Osteoblast (primary cell): Measurements from ENCODE around the gene ABCG8. TPM values are rescaled to one million over a fixed set of nuclear protein-coding genes. Genes with fewer than 3 reads are reported as not detected.

Experiments used
- DNase-seq: peaks from one replicate; pipeline ENCODE4 v3.0.0; 2011; ENCODE audit warnings: low spot score, mixed read lengths; ENCODE audit not compliant: insufficient read length; ENCODE audit errors: missing footprints
- H2AFZ ChIP-seq: 2 replicates; pipeline ENCODE4 v1.6.0; 2011; ENCODE audit warnings: mild to moderate bottlenecking, low read length
- H3K27ac ChIP-seq: 2 replicates; pipeline ENCODE4 v1.5.1; 2011; ENCODE audit warnings: mild to moderate bottlenecking, low read depth, low read length, moderate library complexity
- H3K27me3 ChIP-seq: 2 replicates; pipeline ENCODE4 v1.6.0; 2012; ENCODE audit warnings: mild to moderate bottlenecking, control low read depth, inconsistent platforms, low read length, moderate library complexity; ENCODE audit not compliant: insufficient read depth
- H3K36me3 ChIP-seq: 2 replicates; pipeline ENCODE4 v1.5.1; 2011; ENCODE audit warnings: mild to moderate bottlenecking, low read length, control low read depth, moderate library complexity; ENCODE audit not compliant: insufficient read depth
- H3K4me1 ChIP-seq: 2 replicates; pipeline ENCODE4 v1.5.1; 2011; ENCODE audit warnings: mild to moderate bottlenecking, low read length, control low read depth, moderate library complexity; ENCODE audit not compliant: insufficient read depth
- H3K4me2 ChIP-seq: 2 replicates; pipeline ENCODE4 v1.6.0; 2011; ENCODE audit warnings: mild to moderate bottlenecking, low read length; ENCODE audit not compliant: insufficient read depth
- H3K4me3 ChIP-seq: fragments of 200-600 bp; sonication (generic); 3 replicates; pipeline ENCODE4 v1.5.1; 2012; ENCODE audit warnings: mild to moderate bottlenecking, low read length, inconsistent platforms; ENCODE audit not compliant: insufficient read depth
- H3K79me2 ChIP-seq: 2 replicates; pipeline ENCODE4 v1.6.0; 2012; ENCODE audit warnings: mild to moderate bottlenecking, low read length, control low read depth, inconsistent platforms; ENCODE audit not compliant: insufficient read depth
- H3K9me3 ChIP-seq: 2 replicates; pipeline ENCODE4 v1.5.1; 2011; ENCODE audit warnings: low read depth, low read length, control low read depth
- H4K20me1 ChIP-seq: 2 replicates; pipeline ENCODE4 v1.6.0; 2012; ENCODE audit warnings: mild to moderate bottlenecking, low read length, control low read depth; ENCODE audit not compliant: insufficient read depth
- small RNA-seq: library from RNA; depleted of rRNA; stranded (forward); fragments of <200 nt; gene quantifications from one replicate; pipeline ENCODE3, GENCODE V24; 2012
- total RNA-seq: library from RNA; depleted of rRNA; stranded (reverse); fragments of >200 nt; gene quantifications from 2 replicates; pipeline ENCODE4 v1.2.3, GENCODE V29; 2012
- TF ChIP-seq, protein P1 (sequence below): IDR thresholded peaks from 2 replicates; pipeline ENCODE4 v1.5.1; 2011; ENCODE audit warnings: mild to moderate bottlenecking, low read depth, low read length, moderate library complexity; ENCODE audit errors: extremely low read depth

The ABCG8 gene
- total RNA-seq, 1 donor, result not detected

DNA sequence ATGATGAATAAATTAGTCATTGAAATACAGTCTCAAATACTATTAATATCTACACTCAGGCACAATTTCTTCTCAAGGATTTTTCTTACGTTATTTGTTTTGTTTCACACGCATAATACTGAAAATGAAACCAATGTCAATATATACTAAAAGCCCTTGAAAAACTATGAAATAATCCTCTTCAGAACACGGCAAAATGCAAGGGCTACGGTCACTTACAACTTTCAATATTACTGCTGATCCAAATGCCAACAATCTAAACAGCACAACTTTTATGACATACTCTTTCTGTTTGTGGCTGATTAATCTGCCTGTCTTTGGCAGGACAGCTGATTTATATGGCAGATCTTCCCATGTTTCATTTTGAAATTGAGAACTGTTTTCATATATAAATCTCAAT is 88.7 kb downstream of the ABCG8 start:
- H4K20me1 ChIP-seq, result no peaks in the 10 kb centered on the region
- H3K79me2 ChIP-seq, result no peaks in the 10 kb centered on the region
- H3K4me2 ChIP-seq, result no peak overlapping the region
- no peaks in the 10 kb centered on the region for H3K4me1 ChIP-seq
- TF ChIP-seq, protein P1, sequence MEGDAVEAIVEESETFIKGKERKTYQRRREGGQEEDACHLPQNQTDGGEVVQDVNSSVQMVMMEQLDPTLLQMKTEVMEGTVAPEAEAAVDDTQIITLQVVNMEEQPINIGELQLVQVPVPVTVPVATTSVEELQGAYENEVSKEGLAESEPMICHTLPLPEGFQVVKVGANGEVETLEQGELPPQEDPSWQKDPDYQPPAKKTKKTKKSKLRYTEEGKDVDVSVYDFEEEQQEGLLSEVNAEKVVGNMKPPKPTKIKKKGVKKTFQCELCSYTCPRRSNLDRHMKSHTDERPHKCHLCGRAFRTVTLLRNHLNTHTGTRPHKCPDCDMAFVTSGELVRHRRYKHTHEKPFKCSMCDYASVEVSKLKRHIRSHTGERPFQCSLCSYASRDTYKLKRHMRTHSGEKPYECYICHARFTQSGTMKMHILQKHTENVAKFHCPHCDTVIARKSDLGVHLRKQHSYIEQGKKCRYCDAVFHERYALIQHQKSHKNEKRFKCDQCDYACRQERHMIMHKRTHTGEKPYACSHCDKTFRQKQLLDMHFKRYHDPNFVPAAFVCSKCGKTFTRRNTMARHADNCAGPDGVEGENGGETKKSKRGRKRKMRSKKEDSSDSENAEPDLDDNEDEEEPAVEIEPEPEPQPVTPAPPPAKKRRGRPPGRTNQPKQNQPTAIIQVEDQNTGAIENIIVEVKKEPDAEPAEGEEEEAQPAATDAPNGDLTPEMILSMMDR, result no peak
- no peak for DNase-seq
- peaks cover 44% of the 10 kb centered on the region for H3K36me3 ChIP-seq
- no peak overlapping the region for H3K27ac ChIP-seq
- no peak overlapping the region for H3K4me3 ChIP-seq
- no peaks in the 10 kb centered on the region for H3K27me3 ChIP-seq
- no peak overlapping the region for H2AFZ ChIP-seq
- H3K9me3 ChIP-seq, result no peaks in the 10 kb centered on the region

DNA sequence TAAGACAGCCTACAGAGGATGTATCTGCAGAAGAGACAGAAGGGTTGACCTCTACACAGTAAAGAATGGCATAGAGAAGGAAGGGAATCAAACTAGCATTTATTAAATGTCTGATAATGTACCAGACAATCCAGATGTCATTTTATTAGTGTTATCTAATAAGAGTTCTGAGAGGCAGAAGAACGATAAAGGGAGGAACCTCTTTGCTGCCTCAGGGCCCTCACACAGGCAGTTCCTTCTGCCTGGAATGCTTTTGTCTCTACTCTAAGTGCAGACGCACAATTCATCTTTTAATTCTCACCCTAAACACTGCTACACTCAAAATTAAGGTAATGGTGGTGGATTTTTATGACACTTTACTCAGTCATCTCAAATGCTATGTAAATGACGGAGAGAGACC is 92.5 kb downstream of the ABCG8 start:
- DNase-seq, result no peak
- TF ChIP-seq, protein P1, result no peak
- Histone ChIP-seq H3K27ac (no peak overlapping the region), H4K20me1 (no peaks in the 10 kb centered on the region), H3K4me3 (no peak overlapping the region), H3K79me2 (no peaks in the 10 kb centered on the region), H3K4me2 (no peak overlapping the region), H3K9me3 (no peaks in the 10 kb centered on the region), H3K4me1 (no peaks in the 10 kb centered on the region), H2AFZ (no peak overlapping the region), H3K27me3 (no peaks in the 10 kb centered on the region), H3K36me3 (peaks cover 32% of the 10 kb centered on the region)

Small RNA genes within 50 kb of the gene (small RNA-seq; reads per million reads assigned to genes)
- gene RN7SL455P (not detected), gene RNU6-1048P (not detected)

Other genes starting within 250 kb of the ABCG8 start
- gene THADA, start 242.9 kb upstream of the ABCG8 start, total RNA-seq, result 38.0 and 39.4 TPM in 2 replicates
- gene PLEKHH2, start 201.7 kb upstream of the ABCG8 start, total RNA-seq, result 18.8 and 19.2 TPM in 2 replicates
- gene C1GALT1C1L, start 162.5 kb upstream of the ABCG8 start, total RNA-seq, result 0.72 and 1.2 TPM in 2 replicates
- 26.8 and 29.2 TPM in 2 replicates for gene DYNC2LI1, start 64.9 kb upstream of the ABCG8 start, total RNA-seq
- not detected in 2 replicates for gene ABCG5, start 132 bp upstream of the ABCG8 start, total RNA-seq
- gene LRPPRC, start 157.0 kb downstream of the ABCG8 start, total RNA-seq, result 57.2 and 58.6 TPM in 2 replicates